ENCODE measurements around the gene UQCRQ. TPM values are rescaled to one million over a fixed set of nuclear protein-coding genes. Genes with fewer than 3 reads are reported as not detected.
A peak's percentile ranks its signal among the peaks of the same experiment; 100 is the strongest.

Gene UQCRQ
- total RNA-seq, 1 donor from 2014 or later, result 378 TPM

- Mint-ChIP-seq H3K4me3 (ENCODE audit: unreplicated experiment) (no peak overlapping the region), H3K36me3 (ENCODE audit: low read depth) (peaks cover 49% of the 10 kb centered on the region), H3K9me3 (ENCODE audit: low read depth) (no peaks in the 10 kb centered on the region), H3K4me1 (ENCODE audit: low read depth) (peaks cover 4% of the 10 kb centered on the region), H3K27ac (ENCODE audit: unreplicated experiment) (peak overlapping the region; percentile 38), H3K27me3 (ENCODE audit: low read depth) (no peaks in the 10 kb centered on the region)
- no peak for TF ChIP-seq CTCF (IDR thresholded peaks at IDR 0.05)
- no peak for DNase-seq (ENCODE audit: low spot score)
These were observed 23.1 kb downstream of the UQCRQ start for GRCh38 chr5:132889501-132889900.

- Mint-ChIP-seq H3K27me3 (ENCODE audit: low read depth) (no peaks in the 10 kb centered on the region), H3K36me3 (ENCODE audit: low read depth) (peaks cover 51% of the 10 kb centered on the region), H3K27ac (ENCODE audit: unreplicated experiment) (no peak overlapping the region), H3K4me3 (ENCODE audit: unreplicated experiment) (no peak overlapping the region), H3K9me3 (ENCODE audit: low read depth) (no peaks in the 10 kb centered on the region), H3K4me1 (ENCODE audit: low read depth) (peaks cover 10% of the 10 kb centered on the region)
- TF ChIP-seq CTCF (IDR thresholded peaks at IDR 0.05), result no peak
- DNase-seq (ENCODE audit: low spot score), result no peak
These were observed 24.4 kb downstream of the UQCRQ start for GRCh38 chr5:132890817-132891216.

- no peak for DNase-seq (ENCODE audit: low spot score)
- H3K36me3 Mint-ChIP-seq (ENCODE audit: low read depth), result peaks cover 47% of the 10 kb centered on the region
- no peak overlapping the region for H3K27ac Mint-ChIP-seq (ENCODE audit: unreplicated experiment)
These were observed 29.4 kb downstream of the UQCRQ start for GRCh38 chr5:132895719-132896305.

GRCh38 chr5:132896685-132897084, 30.2 kb downstream of the UQCRQ start:
- H3K9me3 Mint-ChIP-seq (ENCODE audit: low read depth), result no peaks in the 10 kb centered on the region
- H3K4me3 Mint-ChIP-seq (ENCODE audit: unreplicated experiment), result no peak overlapping the region
- H3K36me3 Mint-ChIP-seq (ENCODE audit: low read depth), result peaks cover 47% of the 10 kb centered on the region
- TF ChIP-seq CTCF (IDR thresholded peaks at IDR 0.05), result no peak
- H3K27ac Mint-ChIP-seq (ENCODE audit: unreplicated experiment), result peak overlapping the region; percentile 6
- H3K27me3 Mint-ChIP-seq (ENCODE audit: low read depth), result no peaks in the 10 kb centered on the region
- DNase-seq (ENCODE audit: low spot score), result no peak
- peaks cover 11% of the 10 kb centered on the region for H3K4me1 Mint-ChIP-seq (ENCODE audit: low read depth)

More at GRCh38 chr5:132895719-132896305, 29.4 kb downstream of the UQCRQ start:
- Mint-ChIP-seq H3K4me3 (ENCODE audit: unreplicated experiment) (no peak overlapping the region), H3K4me1 (ENCODE audit: low read depth) (peaks cover 11% of the 10 kb centered on the region), H3K9me3 (ENCODE audit: low read depth) (no peaks in the 10 kb centered on the region), H3K27me3 (ENCODE audit: low read depth) (no peaks in the 10 kb centered on the region)
- no peak for TF ChIP-seq CTCF (IDR thresholded peaks at IDR 0.05)

- Mint-ChIP-seq H3K27me3 (ENCODE audit: low read depth) (no peaks in the 10 kb centered on the region), H3K4me1 (ENCODE audit: low read depth) (peaks cover 11% of the 10 kb centered on the region), H3K27ac (ENCODE audit: unreplicated experiment) (no peak overlapping the region), H3K9me3 (ENCODE audit: low read depth) (no peaks in the 10 kb centered on the region), H3K4me3 (ENCODE audit: unreplicated experiment) (no peak overlapping the region), H3K36me3 (ENCODE audit: low read depth) (peaks cover 37% of the 10 kb centered on the region)
- no peak for DNase-seq (ENCODE audit: low spot score)
- no peak for TF ChIP-seq CTCF (IDR thresholded peaks at IDR 0.05)
These were observed 31.7 kb downstream of the UQCRQ start for GRCh38 chr5:132898094-132898493.
